HEK293T (cell line): ENCODE results near the gene IL17RC.

Experiments
- CTCF ChIA-PET: fragments of 350-600 bp; formaldehyde crosslinking; extraction: SDS; loops from one replicate; lab custom pipeline; 2021; ENCODE audit warnings: antibody characterized with exemption, inconsistent platforms; lab: Yijun Ruan, JAX
- POLR2A ChIA-PET: fragments of 350-600 bp; formaldehyde crosslinking; extraction: SDS; loops from one replicate; lab custom pipeline; 2020; ENCODE audit warnings: antibody characterized with exemption, inconsistent platforms; lab: Yijun Ruan, JAX
- DNase-seq: peaks from one replicate; pipeline ENCODE4 v3.0.0; 2012; ENCODE audit warnings: mixed read lengths; ENCODE audit errors: extremely low spot score
- ARNT ChIP-seq: fragments of 450-650 bp; IDR thresholded peaks from 2 replicates; pipeline ENCODE4 v1.6.1; 2017; ENCODE audit warnings: mild to moderate bottlenecking
- BHLHE40 ChIP-seq: fragments of 450-650 bp; IDR thresholded peaks from 2 replicates; pipeline ENCODE4 v1.6.1; 2016; ENCODE audit warnings: mild to moderate bottlenecking, moderate library complexity, borderline replicate concordance
- CTBP1 ChIP-seq: fragments of 450-650 bp; IDR thresholded peaks from 2 replicates; pipeline ENCODE4 v1.6.1; 2016; ENCODE audit warnings: borderline replicate concordance
- ELF4 ChIP-seq: fragments of 450-650 bp; IDR thresholded peaks from 2 replicates; pipeline ENCODE4 v1.6.1; 2017; ENCODE audit warnings: antibody characterized with exemption
- FOXA1 ChIP-seq: fragments of 450-650 bp; IDR thresholded peaks from 2 replicates; pipeline ENCODE4 v1.6.1; 2016; ENCODE audit warnings: mild to moderate bottlenecking
- FOXK2 ChIP-seq: fragments of 450-650 bp; IDR thresholded peaks from 2 replicates; pipeline ENCODE4 v1.6.1; 2016; ENCODE audit warnings: mild to moderate bottlenecking
- FOXM1 ChIP-seq: fragments of 450-650 bp; IDR thresholded peaks from 2 replicates; pipeline ENCODE4 v1.6.1; 2017; ENCODE audit warnings: mild to moderate bottlenecking, borderline replicate concordance
- HDGF ChIP-seq: fragments of 450-650 bp; IDR thresholded peaks from 2 replicates; pipeline ENCODE4 v1.6.1; 2017; ENCODE audit warnings: antibody characterized with exemption, borderline replicate concordance
- L3MBTL2 ChIP-seq: fragments of 450-650 bp; conservative IDR thresholded peaks from 2 replicates; pipeline ENCODE4 v1.6.1; 2016; ENCODE audit warnings: mild to moderate bottlenecking
- LEF1 ChIP-seq: fragments of 450-650 bp; IDR thresholded peaks from 2 replicates; pipeline ENCODE4 v1.6.1; 2017; ENCODE audit warnings: mild to moderate bottlenecking, borderline replicate concordance
- NFRKB ChIP-seq: fragments of 450-650 bp; IDR thresholded peaks from 2 replicates; pipeline ENCODE4 v1.6.1; 2016; ENCODE audit warnings: mild to moderate bottlenecking, moderate library complexity
- PKNOX1 ChIP-seq: fragments of 450-650 bp; IDR thresholded peaks from 2 replicates; pipeline ENCODE4 v1.6.1; 2016
- SP1 ChIP-seq: fragments of 450-650 bp; IDR thresholded peaks from 2 replicates; pipeline ENCODE4 v1.6.1; 2017
- SUZ12 ChIP-seq: fragments of 450-650 bp; IDR thresholded peaks from 2 replicates; pipeline ENCODE4 v1.6.1; 2016; ENCODE audit warnings: mild to moderate bottlenecking
- TARDBP ChIP-seq: fragments of 450-650 bp; IDR thresholded peaks from 2 replicates; pipeline ENCODE4 v1.6.1; 2016
- ZNF384 ChIP-seq: fragments of 450-650 bp; IDR thresholded peaks from 2 replicates; pipeline ENCODE4 v1.6.1; 2016

Gene IL17RC

GRCh38 chr3:9951962-9952805, 35.3 kb downstream of the IL17RC start, which contains the start of gene PRRT3:
Gene PRRT3 (minus strand): TSS chr3:9952408. CDS start chr3:9950115, 2,293 bp downstream.
- ChIA-PET POLR2A (interaction anchor here (0.8 to 1.0 kb wide), 2 partner anchors 10 to 19 kb away, joined by 3 read pairs; partner anchors contain the start of gene CRELD1), CTCF (no interaction called here)
- TF ChIP-seq NFRKB (no peak), SP1 (no peak), LEF1 (no peak), TARDBP (no peak), CTBP1 (peak; percentile 4; the same call in 1 of the 2 replicates), ZNF384 (peak; percentile 54), HDGF (no peak), PKNOX1 (no peak), FOXA1 (no peak), FOXK2 (no peak)
- DNase-seq = peak; percentile 67

GRCh38 chr3:9955067-9955502, 38.2 kb downstream of the IL17RC start:
- CTCF ChIA-PET = interaction anchor here (0.6 to 1.8 kb wide), 2 partner anchors 8 to 172 kb away, joined by 3 to 10 read pairs; no protein-coding TSS in a partner anchor
- DNase-seq = peak; percentile 32
- POLR2A ChIA-PET = interaction anchor here (0.7 to 3.5 kb wide), 4 partner anchors 9 to 162 kb away, joined by 3 to 18 read pairs (median 6); partner anchors contain the start of genes ARPC4, CRELD1 and EMC3
- TF ChIP-seq FOXK2 (no peak), BHLHE40 (no peak), ELF4 (no peak), FOXA1 (no peak), PKNOX1 (no peak), HDGF (no peak), SUZ12 (no peak), CTBP1 (no peak), TARDBP (no peak), ARNT (no peak)

DNA sequence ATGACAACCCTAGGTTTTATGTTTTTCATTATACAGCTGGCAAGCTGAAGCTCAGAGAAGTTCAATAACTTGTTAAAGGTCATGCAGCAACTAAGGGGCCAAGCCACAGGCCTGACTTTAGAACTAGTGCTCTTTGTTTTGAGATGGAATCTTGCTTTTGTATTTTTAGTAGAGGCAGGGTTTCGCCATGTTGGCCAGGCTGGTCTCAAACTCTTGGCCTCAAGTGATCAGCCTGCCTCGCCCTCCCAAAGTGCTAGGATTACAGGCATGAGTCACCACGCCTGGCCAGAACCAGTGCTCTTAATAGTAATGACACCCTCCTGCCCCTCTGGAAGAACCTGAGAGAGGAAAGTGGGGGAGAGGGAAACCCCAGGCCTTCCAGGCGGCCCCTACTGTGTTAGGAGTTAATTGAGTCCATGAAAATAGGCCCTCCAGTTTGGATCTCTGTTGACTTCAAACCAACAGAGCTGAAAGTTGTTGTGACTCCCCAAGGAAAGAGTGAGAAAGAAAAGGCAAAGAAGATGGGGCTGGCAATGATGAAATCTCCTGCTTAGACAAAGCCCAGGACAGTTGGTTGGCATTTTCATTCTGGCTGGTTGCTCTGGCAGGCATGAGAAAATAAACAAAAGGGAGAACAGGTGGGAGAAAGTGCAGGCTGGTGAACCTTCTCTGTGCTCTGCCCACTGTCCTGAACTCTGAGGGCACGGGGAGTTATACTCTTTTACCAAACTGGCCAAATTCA, 38.9 kb downstream of the IL17RC start:
- CTCF ChIA-PET = interaction anchor here (0.6 to 1.8 kb wide), 3 partner anchors 9 to 173 kb away, joined by 3 to 10 read pairs (median 3); no protein-coding TSS in a partner anchor
- POLR2A ChIA-PET = interaction anchor here (2.4 to 3.5 kb wide), 2 partner anchors 9 to 23 kb away, joined by 7 to 18 read pairs; partner anchors contain the start of gene CRELD1
- TF ChIP-seq CTBP1 (no peak), ARNT (no peak), ZNF384 (no peak), NFRKB (no peak), BHLHE40 (no peak), SP1 (no peak), FOXM1 (no peak), SUZ12 (no peak), L3MBTL2 (no peak), LEF1 (no peak), FOXK2 (no peak), HDGF (no peak), TARDBP (no peak), PKNOX1 (no peak), ELF4 (no peak), FOXA1 (no peak)
- DNase-seq = no peak

DNA sequence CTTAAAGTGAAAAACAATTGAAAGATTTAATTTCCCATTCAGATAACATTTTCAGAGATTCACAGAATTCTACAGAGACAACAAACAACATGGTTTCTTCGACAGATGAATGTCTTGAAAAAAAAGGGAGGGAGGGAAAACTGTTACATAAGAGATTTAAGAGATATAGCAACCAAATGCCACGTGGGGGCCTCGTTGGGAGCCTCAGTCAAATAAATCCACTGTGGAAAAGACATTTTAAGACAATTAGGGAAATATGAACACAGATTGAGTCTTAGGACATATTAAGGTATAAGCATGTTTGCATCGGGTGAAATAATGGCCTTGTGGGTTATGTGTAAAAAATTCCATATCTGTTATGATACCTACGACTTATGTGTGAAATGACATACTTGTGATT, 40.3 kb downstream of the IL17RC start:
- TF ChIP-seq L3MBTL2 = peak; percentile 72
- TF ChIP-seq ARNT = no peak
- CTCF ChIA-PET = no interaction called here
- POLR2A ChIA-PET = interaction anchor here (3.5 kb wide), 1 partner anchor 11 kb away, joined by 18 read pairs; no protein-coding TSS in a partner anchor
- no peak for DNase-seq

GRCh38 chr3:9965200-9965875, 48.4 kb downstream of the IL17RC start:
- TF ChIP-seq NFRKB = no peak
- no peak for TF ChIP-seq HDGF
- TF ChIP-seq ZNF384 = no peak
- TF ChIP-seq SUZ12 = no peak
- TF ChIP-seq CTBP1 = no peak
- TF ChIP-seq FOXA1 = no peak
- TF ChIP-seq ARNT = no peak
- TF ChIP-seq BHLHE40 = no peak
- no peak for TF ChIP-seq LEF1
- TF ChIP-seq L3MBTL2 = no peak
- no peak for TF ChIP-seq TARDBP
- TF ChIP-seq FOXM1 = no peak
- no peak for TF ChIP-seq ELF4
- no peak for TF ChIP-seq PKNOX1
- no peak for TF ChIP-seq SP1
- TF ChIP-seq FOXK2 = no peak
- no peak for DNase-seq
- CTCF ChIA-PET = no interaction called here
- POLR2A ChIA-PET = no interaction called here
